Femur (tissue), 1 donor: ENCODE measurements around the gene FASN.

Experiments
- DNase-seq: peaks from one replicate; pipeline ENCODE4 v3.0.0-alpha.2; 2017

FASN gene

DNA sequence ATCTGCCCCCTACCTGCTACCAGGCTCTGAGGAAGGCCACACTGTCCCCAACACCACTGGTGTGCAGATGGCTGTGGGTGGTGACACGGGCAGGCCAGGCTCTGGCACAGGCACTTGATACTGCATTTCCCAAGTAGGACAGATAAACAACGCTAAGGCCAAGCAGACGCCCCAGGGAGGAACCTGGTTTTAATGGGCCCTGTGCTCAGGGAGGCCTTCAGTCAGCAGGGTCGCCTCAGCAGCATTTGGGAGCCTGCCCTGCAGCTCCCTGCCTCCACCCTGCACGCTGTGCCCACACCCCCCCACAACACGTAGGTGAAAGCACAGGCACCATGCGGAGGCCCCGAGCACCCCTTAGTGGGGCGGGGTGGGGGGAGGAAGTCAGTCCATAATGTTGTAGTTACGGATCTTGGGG lies 3.3 kb upstream of the FASN start:
- DNase-seq, result no peak

DNA sequence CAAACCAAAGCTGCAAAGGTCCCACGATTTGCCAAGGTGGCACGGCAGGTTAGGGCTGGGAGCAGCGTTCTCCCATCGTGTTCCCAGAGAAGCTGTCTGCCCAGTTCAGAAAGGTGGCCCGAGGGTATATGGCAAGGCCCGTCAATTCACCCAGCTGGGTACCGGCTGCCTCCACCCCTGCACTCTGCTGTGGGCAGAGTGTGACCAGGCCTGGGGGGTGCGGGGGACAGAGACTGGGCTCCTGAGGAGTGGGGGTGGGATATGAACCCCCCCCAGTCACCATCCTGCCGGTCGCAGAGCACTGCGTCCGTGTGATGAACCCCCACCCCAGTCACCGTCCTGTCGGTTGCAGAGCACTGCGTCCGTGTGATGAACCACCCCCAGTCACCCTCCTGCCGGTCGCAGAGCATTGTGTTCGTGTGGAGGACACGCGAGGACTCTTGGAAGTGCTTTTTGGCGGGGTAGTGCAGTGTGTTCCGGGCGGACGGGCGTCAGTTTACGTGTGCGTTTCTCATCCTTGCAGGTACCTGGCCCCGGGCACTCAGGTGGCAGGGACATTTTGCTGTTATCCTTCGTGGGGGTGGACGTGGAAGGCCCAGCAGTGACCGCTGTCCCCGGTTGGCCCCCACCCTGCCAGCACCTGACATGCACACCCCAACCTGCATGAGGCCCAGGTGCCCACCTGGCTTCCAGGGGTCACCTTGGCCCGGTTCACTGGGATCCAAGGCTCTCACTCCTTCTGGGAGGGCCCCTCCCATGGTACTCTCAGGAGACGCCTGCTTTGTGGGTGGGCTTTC lies 2.7 kb upstream of the FASN start:
- no peak for DNase-seq

DNA sequence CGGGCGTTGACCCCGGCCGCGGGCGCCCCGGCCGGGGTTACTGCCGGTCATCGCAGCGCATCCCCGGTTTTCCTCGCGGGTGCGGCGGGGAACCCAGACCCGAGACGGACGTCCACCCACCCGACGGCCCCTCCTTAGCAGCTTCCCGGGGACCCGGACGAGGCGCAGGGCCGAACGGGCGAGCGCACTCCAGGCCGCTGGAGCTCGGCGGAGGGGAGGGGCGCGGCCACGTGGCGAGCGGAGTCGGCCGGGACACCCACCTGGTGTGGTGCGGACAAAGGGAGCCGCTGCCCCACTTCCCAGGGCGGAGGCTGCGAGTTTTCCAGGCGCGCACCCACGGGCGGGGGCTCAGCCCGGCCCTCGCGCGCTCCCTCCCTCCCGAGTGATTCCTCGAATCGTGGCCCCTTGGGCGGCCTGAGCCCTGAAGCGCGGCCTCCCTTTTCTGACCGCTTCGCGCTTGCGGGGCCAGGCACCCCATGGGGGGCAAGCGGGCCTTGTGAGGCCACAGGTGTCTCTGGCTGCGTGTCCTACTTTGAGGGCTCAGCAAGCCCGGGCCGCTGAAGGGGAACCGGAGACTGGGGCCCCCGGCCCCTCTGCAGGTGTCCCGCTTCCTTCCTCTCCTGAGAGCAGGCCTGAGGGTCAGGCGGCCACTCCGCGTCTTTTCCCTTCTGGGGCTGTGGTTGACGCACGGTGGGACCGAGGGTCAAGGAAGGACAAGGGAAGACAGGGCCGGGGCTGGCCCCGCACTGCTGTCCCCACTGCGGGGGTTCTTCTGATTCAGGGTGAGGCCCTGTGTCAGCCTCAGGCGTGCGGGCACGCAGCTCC lies 1.1 kb upstream of the FASN start:
- DNase-seq, result no peak

DNA sequence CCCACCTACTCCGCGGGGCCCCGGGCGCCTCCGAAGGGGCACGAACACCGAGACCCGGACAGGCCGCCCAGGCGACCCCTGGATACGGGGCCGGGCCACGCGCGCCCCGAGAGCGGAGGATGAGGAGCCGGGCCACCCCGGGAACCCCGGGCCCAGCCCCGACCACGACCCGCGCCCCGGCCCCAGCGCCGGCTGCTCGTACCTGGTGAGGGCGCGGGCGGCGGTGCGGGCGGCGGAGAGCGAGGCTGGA lies 192 bp downstream of the FASN start:
- DNase-seq, result no peak

DNA sequence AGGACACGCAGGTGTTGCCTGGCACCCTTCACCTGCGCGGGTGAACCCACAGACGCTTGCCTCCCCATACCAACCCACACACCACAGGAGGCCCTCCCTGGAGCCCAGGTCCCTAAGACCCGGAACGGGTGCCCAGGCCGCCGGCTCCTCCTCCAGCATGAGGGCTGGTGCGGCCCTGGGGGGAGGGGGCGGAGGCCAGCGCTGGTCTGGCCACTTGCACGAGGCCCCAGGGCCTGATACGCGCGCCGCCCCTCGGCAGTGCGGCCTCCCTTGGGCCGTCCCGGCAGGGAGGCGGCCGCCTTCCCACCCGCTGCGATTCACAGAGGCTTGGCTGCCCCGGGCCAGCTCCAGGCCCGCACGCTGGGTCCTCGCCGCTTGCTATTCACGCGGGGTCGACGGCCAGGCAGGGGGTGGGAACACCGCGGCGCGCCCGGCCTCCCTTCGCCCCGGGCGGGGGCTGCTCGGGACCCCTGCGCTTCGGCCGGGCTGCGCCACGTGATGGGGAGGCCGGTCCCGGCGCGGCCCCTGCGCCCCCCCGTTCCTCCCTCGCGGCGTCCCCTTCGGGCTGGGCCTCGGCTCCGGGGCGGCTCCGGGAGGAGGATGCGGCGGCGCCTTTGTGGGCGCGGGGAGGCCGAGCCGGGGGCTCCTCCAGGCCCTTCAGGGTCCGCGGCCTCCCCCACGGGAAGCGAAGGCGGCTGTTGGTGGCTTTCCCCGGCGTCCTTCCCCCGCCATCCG lies 685 bp downstream of the FASN start:
- no peak for DNase-seq

DNA sequence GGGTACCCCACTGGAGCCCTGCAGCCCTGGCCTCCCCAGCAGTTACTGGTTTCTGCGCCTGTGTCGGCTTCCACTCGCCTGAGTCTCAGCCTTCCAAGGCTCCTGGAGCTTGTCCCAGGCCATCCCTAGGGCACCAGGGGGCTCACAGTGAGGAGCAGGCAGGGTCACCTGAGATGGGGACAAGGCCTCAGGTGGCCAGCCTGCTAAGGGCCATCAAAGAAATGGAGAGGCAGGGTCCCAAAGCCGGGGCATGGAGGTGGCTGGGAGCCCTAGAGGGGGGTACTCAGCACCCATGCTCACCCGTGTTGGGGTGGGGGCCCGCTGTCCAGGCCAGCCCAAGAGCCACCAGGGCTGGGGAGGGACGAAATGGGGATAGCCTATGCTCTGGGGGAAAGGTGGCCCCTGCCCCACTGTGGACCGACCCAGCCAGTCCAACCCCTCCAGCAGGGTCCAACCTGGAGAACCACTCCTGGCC lies 1.3 kb downstream of the FASN start:
- no peak for DNase-seq

DNA sequence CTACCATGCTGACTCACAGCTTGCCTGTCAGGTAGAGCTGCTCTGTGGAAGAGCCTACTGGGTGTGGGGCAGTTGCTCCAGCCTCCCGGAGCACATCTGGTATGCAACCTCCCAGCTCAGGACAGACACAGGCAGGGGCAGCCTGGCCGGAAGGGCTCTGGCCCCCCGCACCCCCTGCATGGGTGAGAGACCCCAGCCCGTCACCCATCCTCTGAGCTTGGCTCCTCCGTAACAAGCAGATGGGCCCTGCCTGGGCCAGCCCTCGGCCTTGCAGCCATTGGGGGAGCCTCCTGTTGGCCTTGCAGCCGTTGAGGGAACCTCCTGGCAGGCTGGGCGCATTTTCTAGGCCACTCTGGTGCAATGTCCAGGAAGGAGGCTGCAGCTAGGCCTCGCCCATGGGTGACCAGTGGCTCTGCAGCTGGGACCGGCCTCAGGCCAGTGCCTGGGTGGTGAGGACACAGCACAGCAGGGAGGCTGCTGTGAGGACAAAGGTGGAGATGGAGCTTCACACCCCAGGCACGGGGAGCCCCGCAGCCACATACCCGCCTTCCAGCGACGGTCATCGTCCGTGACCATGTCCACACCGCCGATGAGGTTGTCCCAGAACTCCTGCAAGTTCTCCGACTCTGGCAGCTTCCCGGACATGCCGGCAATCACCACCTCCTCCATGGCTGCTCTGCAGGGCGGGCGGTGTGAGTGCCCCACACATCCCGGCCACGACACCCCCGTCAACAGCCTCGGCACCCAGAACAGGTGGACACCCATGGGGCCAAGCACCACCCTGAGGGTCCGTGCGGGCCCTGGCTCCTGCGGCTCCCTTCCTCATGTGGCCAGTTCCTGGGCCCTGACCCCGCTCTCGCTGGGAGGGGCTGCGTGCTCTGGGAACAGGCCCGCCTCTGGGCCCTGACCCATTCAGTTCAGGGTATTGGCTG lies 2.0 kb downstream of the FASN start:
- DNase-seq, result no peak

DNA sequence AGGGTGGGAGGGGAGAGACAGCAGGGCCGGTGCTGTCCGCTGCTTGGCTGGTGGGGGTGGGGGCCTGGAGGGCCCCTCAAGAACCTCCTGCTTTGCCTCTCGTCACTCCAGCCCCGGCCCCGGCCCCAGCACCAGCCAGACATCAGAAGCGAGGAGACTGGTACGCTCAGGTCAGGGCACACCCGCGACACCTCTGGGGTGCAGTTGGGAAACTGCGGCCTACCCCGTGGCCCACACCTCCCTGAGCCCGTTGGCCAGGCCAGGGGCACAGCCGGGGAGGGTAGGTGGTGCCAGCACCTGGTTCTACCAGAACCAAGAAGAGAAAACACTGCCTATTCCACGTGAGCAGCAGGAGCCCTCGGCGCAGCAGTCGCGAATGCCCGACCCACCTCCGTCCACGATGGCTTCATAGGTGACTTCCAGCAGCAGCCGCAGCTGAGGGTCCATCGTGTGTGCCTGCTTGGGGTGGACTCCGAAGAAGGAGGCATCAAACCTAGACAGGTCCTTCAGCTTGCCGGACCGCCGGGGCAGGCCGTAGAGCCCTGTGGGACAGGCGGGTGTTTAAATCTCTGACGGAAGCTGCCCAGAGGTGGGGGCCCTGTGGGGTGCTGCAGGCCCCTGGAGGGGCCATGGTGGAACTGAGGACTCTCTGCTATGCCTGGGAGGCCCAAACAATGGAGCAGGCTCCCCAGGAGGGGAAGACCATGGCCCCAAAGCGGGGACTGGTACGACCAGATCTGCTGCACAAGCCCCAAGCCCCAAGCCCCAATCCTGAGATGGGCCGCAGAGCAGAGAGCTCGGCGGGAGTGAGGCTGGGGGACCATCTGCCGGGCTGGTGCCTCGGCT lies 2.9 kb downstream of the FASN start:
- peak; percentile 13 for DNase-seq

DNA sequence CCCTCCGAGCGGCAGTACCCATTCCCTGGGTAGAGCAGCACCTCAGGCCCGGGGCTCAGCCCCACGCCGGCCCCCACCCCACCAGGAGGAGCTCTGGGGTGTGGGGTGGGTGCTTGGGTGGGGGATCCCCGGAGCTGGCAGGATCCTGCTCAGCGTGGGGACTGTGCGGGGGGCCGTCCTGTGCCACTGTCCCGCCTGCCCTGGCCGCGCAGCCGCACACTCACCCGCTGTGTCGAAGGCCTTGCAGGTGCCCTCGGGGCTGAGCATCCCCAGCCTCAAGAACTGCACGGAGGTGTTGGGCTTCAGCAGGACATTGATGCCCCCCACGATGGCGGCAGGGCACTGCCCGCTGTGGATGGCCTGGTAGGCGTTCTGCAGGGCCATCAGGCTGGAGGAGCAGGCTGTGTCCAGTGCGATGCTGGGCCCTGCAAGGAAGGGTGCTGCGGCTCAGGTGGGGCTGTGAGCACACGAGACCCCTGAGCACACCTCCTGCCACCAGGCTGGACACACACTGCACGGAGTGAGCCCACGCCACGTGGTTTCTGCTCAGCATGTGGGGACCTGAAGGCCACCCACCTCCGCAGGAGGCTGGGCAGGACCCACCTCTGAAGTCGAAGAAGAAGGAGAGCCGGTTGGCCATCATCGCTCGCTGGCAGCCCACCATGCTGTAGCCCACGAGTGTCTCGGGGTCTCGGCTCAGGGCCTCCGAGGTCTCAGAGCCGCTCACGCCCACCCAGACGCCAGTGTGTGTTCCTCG lies 4.9 kb downstream of the FASN start:
- DNase-seq, result peak; percentile 17

DNA sequence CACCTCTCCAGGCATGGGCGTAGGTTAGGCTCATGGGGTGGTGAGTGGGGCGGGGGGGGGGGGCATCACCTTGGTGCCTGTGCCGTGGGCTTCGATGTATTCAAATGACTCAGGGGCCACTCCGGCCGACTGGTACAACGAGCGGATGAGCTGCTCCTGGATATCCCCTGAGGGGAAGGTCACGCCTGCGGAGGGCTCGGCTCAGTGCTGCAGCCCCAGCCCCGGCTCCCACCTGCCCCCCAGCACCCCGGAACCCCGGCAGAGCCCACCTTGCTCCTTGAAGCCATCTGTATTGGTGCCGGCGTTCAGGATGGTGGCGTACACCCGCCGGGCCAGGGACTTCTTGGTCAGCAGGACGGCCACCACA lies 5.4 kb downstream of the FASN start:
- no peak for DNase-seq

DNA sequence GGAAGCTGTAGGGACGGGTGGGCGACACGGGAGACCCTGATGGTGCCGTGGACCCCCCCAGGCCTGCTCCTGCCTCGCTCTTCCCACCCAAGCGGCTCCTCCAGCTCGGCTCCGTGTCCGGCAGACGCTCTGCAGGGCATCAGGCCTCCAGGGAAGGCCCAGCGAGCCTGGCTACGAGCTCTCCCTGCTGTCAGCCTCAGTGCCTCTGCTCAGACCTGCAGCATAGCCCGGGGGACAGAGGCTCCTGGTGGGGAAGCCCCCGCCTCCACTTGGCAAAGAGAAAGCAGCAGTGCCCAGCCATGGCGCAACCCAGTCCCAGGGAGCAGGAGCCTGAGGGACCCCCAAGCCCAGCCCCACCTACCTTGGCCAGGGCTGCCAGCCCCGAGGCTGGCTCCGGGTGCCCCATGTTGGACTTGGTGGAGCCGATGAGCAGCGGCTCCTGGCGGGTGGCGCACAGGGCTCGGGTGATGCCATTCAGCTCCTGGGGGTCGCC lies 5.9 kb downstream of the FASN start:
- DNase-seq, result peak; percentile 15

DNA sequence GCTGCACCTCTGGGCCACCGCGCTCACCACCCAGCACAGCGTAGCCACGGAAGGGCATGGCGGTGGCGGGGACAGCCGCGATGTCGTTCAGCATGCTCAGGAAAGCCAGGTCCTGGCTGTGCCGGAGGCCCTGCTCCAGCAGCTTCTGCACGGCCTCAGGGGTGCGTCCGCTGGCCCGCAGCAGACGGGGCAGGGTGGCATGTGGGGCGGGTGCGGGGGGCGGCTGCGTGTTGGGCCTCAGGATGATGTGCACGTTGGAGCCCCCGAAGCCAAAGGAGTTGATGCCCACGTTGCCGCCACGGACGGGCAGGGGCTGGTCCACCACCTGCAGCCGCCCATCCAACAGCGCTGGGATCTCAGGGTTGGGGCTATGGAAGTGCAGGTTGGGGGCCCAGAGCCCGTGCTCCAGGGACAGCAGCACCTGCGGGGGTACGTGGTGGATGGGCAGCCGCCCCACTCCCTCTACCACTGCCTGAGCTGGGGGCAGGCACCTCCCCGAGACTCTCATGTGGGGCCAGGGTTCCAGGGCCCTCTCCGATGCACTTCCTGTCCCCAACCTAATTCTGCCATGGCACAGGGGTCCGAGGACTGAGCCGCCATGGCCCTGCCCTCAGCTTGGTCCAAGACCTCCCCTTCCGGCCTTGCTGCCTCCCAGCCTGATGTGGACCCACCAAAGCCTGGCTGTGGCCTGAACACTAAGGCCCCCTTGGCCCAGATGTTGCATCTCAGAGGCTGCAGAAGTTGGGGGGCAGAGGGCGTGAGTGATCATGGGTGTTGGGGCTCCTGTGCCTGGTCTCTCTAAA lies 6.6 kb downstream of the FASN start:
- DNase-seq, result no peak

DNA sequence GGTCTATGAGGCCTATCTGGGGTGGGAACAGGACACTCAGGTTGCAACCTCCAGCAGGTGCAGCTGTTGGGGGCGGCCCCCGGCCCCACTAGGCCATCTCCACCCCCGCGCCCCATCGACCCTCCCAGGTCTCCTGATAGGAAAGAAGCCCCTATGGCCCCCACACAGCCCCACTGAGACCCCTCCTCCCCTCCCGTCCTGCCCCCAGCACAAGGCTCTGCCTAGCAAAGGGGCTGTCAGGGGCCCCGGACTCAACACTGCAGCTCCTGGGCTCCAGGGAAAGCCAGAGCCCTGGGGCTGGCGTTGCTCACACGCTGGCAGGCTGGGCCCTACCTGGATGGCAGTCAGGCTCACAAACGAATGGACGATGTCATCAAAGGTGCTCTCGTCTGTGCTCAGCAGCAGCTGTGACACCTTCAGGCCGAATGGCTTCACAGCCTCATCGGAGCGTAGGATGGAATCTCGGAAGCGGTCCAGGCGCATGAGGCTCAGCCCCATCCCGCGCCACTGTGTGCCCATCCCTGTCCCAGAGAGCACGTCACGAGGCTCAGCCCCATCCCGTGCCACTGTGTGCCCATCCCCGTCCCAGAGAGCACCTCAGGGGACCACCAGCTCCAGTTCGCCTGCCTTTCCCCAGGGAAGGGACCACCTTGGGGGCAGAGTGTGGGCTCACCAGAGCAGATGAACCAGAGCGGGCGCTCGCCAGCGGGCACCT lies 7.3 kb downstream of the FASN start:
- DNase-seq, result no peak

DNA sequence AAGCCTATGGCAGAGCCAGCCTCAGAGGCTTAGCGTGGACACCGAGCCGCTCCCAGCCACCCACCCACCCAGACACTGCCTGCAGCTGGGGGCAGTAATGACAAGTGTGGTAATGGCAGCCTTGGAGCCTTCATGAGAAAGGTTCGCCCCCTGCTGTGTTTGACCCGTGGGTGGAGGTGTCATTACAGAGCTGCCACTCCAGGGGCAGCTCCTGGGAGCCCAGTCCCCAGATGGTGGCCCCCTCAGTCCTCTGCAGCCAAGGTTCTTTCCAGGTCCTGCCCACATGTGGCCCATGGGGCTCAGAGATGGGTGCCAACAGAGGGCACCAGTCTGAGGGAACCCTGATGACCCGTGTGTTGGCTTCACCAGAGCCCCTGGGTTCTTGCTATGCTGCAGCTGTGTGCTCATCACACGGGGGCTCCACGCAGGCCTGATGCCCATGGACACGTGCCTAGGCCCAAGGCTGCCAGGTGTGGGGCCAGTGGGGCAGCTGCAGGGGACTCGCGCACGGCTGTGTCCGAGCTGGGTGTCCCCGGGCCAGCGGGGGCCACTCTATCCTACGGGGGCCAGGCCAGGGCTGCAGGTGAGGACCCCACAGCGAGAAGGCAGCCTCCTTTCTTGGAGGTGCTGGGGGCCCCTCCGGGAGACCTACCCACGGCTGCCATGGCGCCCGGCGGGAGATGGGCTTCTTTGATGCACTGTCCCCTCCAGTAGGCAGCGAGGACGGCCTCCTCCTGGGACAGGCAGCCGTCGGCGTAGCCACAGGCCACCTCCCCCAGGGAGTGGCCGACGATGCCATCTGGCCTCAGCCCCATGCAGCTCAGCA lies 8.1 kb downstream of the FASN start:
- peak; percentile 14 for DNase-seq

DNA sequence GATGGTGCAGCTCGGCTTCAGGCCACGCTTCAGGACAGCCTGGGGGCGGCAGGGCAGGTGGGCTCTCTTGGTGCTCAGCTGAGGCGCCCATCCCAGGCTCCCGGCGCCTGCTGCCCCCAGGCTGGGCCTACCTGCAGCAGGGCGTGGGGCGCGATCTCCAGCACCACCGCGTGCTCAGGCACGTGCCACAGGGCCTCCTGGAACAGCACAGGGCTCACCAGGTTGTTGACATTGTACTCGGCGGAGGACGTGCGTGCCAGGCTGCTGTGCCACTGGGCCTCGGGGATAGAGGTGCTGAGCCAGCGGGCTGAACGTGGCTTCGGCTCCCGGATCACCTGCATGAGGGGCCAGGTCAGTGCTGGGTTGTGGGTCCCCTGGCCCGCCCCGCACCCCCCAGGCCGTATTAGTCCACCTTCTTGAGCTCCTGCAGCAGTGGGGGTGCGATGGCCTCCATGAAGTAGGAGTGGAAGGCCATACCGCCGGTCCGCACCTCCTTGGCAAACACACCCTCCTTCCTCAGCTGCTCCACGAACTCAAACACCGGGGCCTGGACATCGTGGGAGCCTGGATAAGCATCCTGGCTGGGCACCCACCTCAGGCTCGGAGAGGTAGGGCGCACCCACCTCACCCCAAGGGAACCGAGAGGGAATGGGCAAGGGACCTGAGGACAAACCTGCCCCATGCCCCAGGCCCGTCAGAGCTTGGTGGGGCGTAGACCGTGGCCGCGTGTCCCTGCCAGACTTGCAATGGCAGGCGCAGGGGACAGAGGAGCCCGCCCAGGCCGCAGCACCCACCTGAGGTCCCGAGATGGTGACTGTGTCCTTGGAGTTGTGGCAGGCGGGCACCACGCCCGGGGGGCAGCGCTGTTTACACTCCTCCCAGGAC lies 9.0 kb downstream of the FASN start:
- peak; percentile 20 for DNase-seq

DNA sequence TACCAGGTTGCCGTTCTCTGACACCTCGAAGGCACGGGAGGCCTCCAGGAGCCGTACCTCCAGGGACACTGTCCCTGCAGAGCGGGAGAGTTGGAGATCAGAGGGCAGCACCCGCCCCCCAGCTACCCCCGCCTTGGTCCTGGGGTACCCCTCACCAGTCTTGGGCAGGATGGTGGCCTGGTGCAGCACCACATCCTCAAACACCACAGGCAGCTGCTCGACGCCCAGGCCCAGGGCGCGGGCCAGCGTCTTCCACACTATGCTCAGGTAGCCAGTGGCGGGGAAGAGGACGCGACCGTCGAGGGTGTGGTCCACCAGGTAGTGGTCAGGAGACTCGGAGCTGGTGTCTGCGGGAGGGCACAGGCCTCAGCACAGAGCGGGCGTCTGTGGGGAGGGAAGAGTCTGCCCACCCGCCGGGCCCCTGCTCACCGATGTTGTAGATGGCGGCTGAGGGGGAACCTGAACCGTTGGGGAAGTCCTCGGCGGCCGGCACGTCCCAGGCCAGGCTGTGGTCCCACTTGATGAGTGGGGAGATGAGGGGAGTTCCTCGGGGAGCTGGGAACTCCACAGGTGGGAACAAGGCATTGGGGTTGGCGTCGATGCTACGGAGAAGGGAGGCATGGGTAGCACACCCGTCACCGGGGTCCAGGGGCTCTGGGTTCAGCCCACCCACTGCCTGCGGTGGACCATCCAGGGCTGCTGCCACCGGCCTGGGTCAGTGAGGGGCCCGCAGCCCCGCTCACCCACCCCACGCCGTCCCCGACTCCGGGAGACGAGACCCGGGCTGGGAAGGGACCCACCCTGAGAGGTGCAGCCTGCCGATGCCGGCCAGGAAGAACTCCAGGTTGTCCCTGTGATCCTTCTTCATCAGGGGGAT lies 9.8 kb downstream of the FASN start:
- peak; percentile 16 for DNase-seq
